Duodenal mucosa (tissue), 2 donors: ENCODE measurements around the gene PIP4K2B.

Experiments
- H3K27ac ChIP-seq: one replicate; pipeline ENCODE4 v1.7.0; 2013; ENCODE audit warnings: low read depth, low read length
- H3K27me3 ChIP-seq, 2 donors: one replicate each; pipeline ENCODE4 v1.7.0; 2013; ENCODE audit warnings: low read length in 2 of 2, control low read depth in 1 of 2; ENCODE audit not compliant: insufficient read depth in 2 of 2, control insufficient read depth in 1 of 2
- H3K36me3 ChIP-seq, 2 donors: one replicate each; pipeline ENCODE4 v1.7.0; 2013; ENCODE audit warnings: low read length in 2 of 2, control low read depth in 1 of 2; ENCODE audit not compliant: insufficient read depth in 2 of 2, control insufficient read depth in 1 of 2
- H3K4me1 ChIP-seq, 2 donors: one replicate each; pipeline ENCODE4 v1.7.0; 2013; ENCODE audit warnings: low read length in 2 of 2, control low read depth in 1 of 2; ENCODE audit not compliant: insufficient read depth in 2 of 2, control insufficient read depth in 1 of 2
- H3K4me3 ChIP-seq, 2 donors: one replicate each; pipeline ENCODE4 v1.7.0; 2013; ENCODE audit warnings: low read length in 2 of 2, low read depth in 1 of 2
- H3K9ac ChIP-seq, 2 donors: one replicate each; pipeline ENCODE4 v1.7.0; 2013; ENCODE audit warnings: low read length in 2 of 2, low read depth in 1 of 2
- H3K9me3 ChIP-seq, 2 donors: one replicate each; pipeline ENCODE4 v1.7.0; 2013; ENCODE audit warnings: low read length in 2 of 2, control low read depth in 1 of 2; ENCODE audit not compliant: control insufficient read depth in 1 of 2

PIP4K2B gene

DNA sequence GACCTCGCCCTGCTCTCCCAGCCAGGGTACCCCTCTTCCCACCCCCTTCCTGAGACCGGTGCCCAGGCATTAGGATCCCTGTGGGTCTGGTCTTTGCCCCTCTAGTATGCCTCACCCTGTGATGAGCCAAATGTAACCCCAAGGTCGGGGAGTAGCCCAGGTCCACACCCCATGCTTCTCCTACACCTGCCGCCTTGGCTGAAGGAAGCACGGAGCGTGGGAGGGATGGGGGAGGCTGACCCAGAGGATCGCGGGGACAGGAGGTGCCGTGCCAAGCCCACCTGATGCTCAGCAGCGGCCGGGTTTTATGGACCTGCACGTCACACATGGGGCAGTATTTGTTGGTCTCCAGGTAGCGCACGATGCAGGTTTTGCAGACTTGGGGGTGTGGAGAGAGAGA lies 60.1 kb downstream of the PIP4K2B start:
- Histone ChIP-seq H3K4me1 (peaks cover 50 to 58% of the 10 kb centered on the region in 2 donors), H3K4me3 (no peak overlapping the region), H3K9me3 (no peaks in the 10 kb centered on the region), H3K27me3 (no peaks in the 10 kb centered on the region), H3K36me3 (peaks cover 3% of the 10 kb centered on the region in 2 donors), H3K27ac (no peak overlapping the region), H3K9ac (no peak overlapping the region)

DNA sequence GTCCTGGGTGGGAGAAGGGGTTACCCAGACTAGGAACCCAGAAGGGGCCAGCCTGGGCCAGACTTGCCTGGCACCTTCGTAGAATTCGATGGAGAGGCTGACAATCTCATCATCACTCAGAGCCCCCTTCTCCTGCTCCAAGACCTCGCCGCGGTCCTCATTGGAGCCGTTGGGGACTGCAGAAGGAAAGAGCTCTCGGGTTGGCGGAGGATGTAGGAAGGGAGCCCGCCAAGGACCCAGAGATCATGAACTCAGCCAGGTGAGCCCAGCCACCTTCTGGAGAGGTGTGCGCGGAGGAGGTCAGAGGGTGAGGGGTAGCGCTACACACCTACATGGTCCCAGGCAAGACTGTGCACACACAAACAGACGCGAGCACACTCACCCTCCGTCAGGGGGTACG lies 60.7 kb downstream of the PIP4K2B start:
- Histone ChIP-seq H3K36me3 (peaks cover 3 to 9% of the 10 kb centered on the region in 2 donors), H3K4me3 (no peak overlapping the region), H3K4me1 (peaks cover 55 to 61% of the 10 kb centered on the region in 2 donors), H3K27ac (no peak overlapping the region), H3K9ac (no peak overlapping the region), H3K9me3 (no peaks in the 10 kb centered on the region), H3K27me3 (no peaks in the 10 kb centered on the region)

DNA sequence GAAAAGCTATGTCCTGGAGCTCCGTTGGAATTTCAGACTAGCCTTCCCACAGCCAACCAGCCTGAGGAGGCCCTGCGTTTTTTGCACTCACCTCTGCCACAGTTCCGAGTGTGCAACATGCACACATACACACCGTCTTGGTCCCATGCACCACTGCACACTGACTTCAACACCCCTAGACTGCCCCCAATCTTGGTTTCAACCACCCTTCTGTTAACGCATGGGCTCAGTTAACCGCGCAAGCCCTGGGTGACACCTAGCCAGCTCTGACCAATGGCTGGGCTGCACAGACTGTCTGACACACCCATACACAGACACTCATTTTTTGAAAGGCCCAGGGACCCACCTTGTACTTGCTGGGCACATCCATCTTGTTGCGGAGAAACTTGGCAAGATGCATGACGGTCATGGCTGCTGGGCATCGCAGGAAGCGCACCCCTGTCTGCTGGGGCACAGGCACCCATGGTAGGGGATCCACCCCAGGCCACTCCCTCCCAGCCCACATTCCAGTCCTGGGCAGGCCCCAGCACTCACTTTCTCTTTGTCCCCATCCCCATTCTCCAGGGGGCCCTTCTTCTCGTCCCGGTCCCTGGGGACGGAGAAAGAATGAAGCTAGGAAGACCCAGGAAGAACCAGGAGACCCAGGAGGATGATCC lies 61.2 kb downstream of the PIP4K2B start:
- Histone ChIP-seq H3K9me3 (no peaks in the 10 kb centered on the region), H3K27ac (no peak overlapping the region), H3K27me3 (no peaks in the 10 kb centered on the region), H3K4me1 (peaks cover 60 to 61% of the 10 kb centered on the region in 2 donors), H3K4me3 (no peak overlapping the region), H3K9ac (no peak overlapping the region), H3K36me3 (peaks cover 3 to 15% of the 10 kb centered on the region in 2 donors)

DNA sequence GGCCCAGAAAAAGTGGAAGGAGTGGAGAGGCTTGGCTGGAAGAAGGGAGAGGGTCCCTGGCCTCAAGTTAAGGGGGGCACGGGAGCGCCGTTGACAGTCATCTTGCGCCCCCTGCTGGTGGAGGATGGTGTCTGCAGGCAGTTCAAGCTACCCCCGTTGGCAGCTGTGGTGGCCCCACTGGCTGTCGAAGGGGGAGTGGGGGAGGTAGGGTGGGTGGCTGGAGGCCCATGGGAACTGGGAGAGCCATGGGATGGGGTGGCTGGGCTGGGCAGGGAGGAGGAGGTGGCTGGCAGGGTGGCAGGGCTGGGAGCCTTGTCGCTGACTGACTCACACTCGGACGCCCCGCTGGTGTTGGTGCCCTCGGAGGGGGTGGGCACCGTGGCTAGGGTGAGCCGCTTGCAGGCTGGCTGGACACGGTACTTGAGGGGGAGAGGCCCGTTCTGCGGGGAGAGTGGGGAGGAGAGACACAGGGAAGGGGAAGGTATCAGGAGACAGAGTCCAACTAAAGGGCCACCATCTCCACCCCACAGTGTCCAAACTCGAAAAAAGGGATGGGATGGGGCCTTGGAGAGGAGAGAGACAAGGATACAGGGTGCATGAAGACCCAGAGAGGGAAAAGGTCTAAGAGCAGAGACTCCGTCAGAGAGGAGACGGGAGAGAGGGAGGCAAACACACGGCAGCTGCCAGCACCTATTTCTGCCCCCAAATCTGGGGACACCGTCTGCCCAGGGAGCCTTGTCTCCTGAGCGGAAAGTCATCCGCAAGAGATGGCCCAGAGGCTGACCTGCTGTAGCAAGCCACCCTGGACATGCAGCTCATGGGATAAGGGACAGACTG lies 64.0 kb downstream of the PIP4K2B start:
- Histone ChIP-seq H3K36me3 (peaks cover 3 to 17% of the 10 kb centered on the region in 2 donors), H3K4me1 (peaks cover 64 to 68% of the 10 kb centered on the region in 2 donors), H3K27ac (no peak overlapping the region), H3K9me3 (no peaks in the 10 kb centered on the region), H3K27me3 (no peaks in the 10 kb centered on the region), H3K4me3 (no peak overlapping the region), H3K9ac (peak overlapping the region in 1 of 2 donors; percentile 38)

DNA sequence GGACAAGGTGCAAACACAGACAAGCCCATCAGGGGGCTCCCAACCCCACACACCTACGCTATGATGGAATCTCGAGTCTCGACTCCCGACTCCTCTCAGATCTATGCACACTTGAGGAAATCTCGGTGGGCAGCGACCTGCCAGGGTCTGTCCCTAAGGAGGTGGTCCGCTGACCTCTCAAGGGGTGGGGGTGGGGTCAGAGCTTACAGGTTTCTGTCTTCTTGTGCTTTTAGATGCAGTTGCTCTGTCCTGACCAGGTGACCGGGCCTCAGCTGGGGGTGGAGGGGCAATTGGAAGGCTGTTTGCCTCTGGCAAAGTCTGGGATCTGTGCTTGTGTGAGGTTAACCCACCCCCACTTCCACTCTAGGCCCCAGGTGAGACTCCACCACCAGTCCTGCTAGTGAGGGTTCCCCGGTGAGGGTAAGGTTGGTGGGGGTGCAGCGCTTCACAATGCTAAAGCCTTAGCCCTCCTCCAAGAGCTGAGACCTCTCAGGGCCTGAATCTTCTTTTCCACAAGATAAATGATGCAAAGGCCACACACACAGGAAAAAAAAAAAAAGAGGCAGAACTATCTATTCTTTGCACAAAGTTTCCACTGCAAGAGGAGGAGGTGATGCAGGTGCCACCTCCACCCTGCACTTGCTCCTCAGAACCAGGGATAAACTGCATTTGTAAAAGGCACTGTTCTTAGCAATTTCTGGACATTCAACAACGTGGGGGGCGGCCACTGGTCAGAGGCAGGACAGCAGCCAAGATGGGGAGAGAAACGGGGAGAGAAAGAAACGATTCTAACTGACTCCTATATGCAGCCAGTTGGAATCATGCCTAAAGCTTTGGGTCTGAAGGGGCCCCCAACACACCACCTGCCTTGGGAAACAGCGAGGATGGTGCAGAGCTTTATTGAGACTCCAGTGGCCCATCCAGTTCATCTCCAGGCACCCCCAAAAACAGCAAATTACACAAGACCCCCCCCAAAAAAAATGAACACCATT lies 65.1 kb downstream of the PIP4K2B start:
- Histone ChIP-seq H3K9ac (peak overlapping the region in 1 of 2 donors; percentile 20), H3K27ac (no peak overlapping the region), H3K36me3 (peaks cover 3 to 17% of the 10 kb centered on the region in 2 donors), H3K9me3 (no peaks in the 10 kb centered on the region), H3K27me3 (no peaks in the 10 kb centered on the region), H3K4me3 (no peak overlapping the region), H3K4me1 (peaks cover 58 to 64% of the 10 kb centered on the region in 2 donors)

DNA sequence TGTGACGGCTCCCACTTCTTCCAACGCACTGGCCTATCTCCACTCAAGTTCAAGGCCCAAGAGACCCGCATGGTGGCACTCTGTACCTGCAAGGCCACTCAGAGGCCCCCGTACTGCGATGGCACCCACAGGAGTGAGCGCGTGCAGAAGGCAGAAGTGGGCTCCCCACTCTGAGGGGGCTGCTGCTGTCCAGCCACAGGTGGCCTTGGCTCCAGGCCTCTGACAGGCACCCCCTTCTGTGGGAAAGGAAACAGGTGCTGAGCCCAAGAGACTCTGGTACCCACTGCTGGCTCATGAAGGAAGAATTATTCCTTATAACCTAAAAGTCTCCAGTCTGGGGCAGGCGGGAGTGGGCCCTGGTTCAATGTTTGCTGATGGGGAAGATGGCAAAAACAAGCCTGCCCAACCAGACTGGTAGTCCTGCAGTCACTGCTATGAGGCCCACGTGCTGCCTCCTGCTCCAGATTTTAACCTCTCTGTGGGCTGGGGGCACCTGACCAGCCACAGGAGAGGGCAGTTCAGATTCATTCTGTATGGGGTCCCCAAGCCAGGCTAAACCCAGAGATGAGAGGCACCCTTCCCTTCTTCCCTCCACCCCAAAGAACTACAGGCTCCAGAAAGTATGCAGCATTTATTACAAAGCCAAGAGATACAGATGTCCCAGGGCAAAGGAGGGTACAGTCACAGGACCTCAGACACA lies 65.9 kb downstream of the PIP4K2B start:
- no peak overlapping the region for H3K27ac ChIP-seq
- no peaks in the 10 kb centered on the region for H3K27me3 ChIP-seq
- no peaks in the 10 kb centered on the region for H3K9me3 ChIP-seq
- H3K4me1 ChIP-seq, result peaks cover 61 to 65% of the 10 kb centered on the region in 2 donors
- peak overlapping the region; percentile 20 to 99 for H3K9ac ChIP-seq
- H3K36me3 ChIP-seq, result peaks cover 3 to 17% of the 10 kb centered on the region in 2 donors
- no peak overlapping the region for H3K4me3 ChIP-seq

DNA sequence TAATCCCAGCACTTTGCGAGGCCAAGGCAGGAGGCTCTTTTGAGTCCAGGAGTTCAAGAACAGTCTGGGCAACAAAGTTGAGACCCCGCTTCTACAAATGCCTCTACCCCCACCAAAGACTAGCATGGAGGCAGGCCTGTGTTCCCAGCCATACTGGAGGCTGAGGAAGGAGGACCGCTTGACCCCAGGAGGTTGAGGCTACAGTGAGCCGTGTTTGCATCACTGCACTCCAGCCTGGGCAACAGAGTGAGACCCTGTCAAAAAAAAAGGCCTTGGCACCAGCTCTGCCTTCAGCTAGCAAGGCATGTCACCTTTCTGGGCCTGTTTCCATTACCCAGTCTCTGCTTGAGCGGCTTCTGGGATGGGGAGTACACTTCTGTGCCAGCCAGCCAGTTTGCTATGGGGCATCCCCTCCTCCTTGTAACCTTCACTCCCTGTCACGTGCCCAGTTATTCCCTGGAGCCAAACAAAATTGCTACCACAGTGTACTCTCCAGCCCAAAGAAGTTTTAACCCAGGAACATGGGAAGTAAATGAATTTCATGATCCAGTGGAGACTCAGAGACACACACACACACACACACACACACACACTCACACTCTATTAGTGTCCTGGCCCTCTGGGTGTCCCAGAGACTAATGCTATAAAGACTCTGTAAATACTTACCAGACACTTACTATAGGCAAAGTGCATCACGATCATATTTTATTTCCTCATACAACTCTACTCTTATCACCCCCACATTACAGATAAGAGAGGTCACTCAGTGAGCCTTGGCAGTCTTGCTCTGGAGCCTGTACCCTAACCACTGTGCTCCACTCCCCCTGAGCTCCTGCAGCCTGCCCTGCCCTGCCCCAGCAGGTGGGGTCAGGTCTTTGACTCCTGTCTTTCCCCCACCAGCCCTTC lies 66.7 kb downstream of the PIP4K2B start:
- Histone ChIP-seq H3K36me3 (peaks cover 3 to 17% of the 10 kb centered on the region in 2 donors), H3K27me3 (no peaks in the 10 kb centered on the region), H3K9ac (peak overlapping the region; percentile 99), H3K4me3 (peak overlapping the region; percentile 97 to 98), H3K4me1 (peaks cover 62 to 67% of the 10 kb centered on the region in 2 donors), H3K27ac (peak overlapping the region; percentile 92), H3K9me3 (no peaks in the 10 kb centered on the region)

DNA sequence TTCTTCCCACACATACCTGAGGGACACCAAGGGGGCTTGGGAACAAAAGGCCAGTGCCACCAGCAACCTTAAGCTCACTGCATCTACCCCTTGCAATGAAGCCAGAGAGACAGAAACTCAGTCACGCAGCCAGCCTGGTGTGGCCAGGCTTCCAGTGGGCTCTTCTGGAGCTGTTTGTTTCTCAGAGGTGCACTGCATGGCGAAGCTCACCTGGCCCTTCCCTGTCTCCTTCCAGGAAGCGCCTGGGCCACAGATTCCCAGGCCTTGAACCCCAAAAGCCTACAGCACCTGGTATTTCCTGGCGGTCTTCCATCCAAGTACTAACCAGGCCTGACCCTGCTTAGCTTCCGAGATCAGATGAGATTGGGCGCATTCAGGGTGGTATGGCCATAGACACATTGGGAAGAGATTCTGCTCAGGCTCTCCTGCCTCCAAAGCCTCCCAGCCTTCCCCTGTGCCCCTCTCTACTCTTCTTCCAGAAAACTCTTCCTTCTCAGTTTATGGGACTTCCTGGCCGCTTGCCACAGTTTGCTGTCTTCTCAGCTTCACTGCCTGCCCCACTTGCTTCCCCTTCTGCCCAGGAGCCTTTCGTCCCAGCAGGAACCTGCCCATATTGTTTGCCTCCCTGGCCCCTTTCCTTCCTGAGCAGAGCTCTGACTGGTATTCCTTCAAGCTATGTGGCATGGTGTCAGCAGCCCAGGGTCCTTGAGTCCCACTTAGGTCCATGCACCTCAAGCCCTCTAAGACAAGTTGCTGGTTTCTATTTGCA lies 67.6 kb downstream of the PIP4K2B start:
- Histone ChIP-seq H3K36me3 (peaks cover 3 to 17% of the 10 kb centered on the region in 2 donors), H3K27ac (peak overlapping the region; percentile 92), H3K9ac (peak overlapping the region; percentile 99), H3K4me3 (peak overlapping the region; percentile 97 to 98), H3K9me3 (no peaks in the 10 kb centered on the region), H3K27me3 (no peaks in the 10 kb centered on the region), H3K4me1 (peaks cover 66 to 72% of the 10 kb centered on the region in 2 donors)
